ENCODE measurements around the gene RPL37.

Gene RPL37

DNA sequence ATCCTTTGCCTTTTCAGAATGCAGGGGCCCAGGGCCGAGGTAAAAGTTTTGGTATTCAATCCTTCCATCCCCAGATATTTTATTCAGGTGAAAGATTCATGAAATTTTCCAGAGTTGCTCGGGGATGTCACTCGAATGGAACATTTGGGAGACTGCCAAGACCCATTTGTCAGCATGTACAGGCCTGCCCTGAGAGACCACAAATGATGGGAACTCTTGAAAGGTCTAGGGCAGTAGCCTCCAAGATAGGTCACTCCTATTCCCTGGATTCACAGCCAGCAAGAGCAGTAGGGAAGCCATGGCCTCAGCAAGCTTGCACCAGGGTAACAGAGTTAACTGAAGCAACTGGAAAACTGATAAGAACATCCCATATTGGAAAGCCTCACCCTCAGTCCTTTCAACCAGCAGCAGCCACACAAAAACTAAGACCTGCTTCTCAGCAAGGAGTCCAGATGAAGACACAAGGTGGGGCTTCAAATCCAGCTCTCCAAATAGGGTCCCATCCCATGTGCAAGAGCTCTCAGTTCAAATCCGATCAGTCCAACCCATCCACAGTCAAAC is 18.7 kb upstream of the RPL37 start:
- Mint-ChIP-seq H3K36me3 (ENCODE audit: low read depth) (peaks cover 57% of the 10 kb centered on the region), H3K9me3 (no peaks in the 10 kb centered on the region), H3K27ac (no peak overlapping the region), H3K4me1 (ENCODE audit: low read depth) (peaks cover 11% of the 10 kb centered on the region), H3K27me3 (no peaks in the 10 kb centered on the region), H3K4me3 (no peak overlapping the region)
- intact Hi-C loops (cut with micrococcal nuclease), result no loop called here

DNA sequence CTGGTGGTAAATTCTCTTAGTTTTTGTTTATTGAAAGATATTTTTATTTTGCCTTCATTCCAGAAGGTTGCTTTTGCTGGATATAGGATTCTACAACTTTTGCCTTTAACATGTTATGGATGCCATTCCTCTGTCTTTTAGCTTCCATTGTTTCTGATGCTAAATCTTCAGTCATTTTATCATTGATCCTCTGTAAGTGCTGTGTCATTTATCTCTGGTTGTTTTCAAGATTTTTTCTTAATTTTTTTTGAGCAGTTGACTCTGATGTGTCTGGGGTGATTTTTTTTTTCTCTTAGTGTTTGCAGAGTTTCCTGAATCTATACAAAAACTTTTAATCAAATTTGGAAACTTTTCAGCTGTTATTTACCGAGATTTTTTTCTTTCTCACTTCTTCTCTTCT is 12.5 kb upstream of the RPL37 start:
- no peaks in the 10 kb centered on the region for H3K27me3 Mint-ChIP-seq
- H3K27ac Mint-ChIP-seq, result no peak overlapping the region

DNA sequence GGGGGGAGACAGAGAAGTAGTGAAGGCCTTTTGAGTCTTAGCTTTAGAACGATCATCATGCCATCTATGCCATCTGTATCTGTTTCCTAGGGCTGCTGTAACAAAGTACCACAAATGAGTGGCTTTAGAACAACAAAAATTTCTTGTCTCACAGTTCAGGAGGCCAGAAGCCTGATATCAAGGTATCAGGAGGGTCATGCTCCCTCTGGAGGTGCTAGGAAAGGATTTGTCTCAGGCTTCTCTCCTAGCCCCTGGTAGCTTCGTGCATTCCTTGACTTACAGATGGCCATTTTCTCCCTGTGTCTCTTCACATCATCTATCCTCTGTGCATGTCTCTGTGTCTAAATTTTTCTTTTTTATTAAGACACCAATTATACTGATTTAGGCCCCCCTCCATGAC is 11.3 kb upstream of the RPL37 start:
- Mint-ChIP-seq H3K27me3 (no peaks in the 10 kb centered on the region), H3K4me3 (no peak overlapping the region)

More for the DNA sequence above, 12.5 kb upstream of the RPL37 start:
- H3K4me3 Mint-ChIP-seq, result no peak overlapping the region
- intact Hi-C loops (cut with micrococcal nuclease), result no loop called here
- peaks cover 58% of the 10 kb centered on the region for H3K4me1 Mint-ChIP-seq (ENCODE audit: low read depth)
- peaks cover 73% of the 10 kb centered on the region for H3K36me3 Mint-ChIP-seq (ENCODE audit: low read depth)
- H3K9me3 Mint-ChIP-seq, result no peaks in the 10 kb centered on the region

DNA sequence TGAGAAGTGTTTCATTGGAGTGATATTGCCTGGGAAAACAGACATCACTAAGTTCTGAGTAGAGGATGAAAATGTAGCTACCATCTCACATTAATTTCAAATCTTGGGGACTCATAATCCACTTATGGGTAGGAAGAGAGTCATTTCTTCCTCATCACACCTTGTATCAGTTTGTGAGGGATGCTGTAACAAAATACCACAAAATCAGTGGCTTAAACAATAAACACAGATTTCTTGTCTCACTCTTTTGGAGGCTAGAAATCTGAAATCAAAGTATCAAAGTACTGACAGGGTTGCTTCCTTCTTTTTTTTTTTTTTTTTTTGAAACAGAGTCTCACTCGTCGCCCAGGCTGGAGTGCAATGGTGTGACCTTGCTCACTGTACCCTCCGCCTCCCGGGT is 9.5 kb upstream of the RPL37 start:
- Mint-ChIP-seq H3K4me1 (ENCODE audit: low read depth) (peaks cover 55% of the 10 kb centered on the region), H3K27me3 (no peaks in the 10 kb centered on the region), H3K36me3 (ENCODE audit: low read depth) (peaks cover 60% of the 10 kb centered on the region), H3K4me3 (no peak overlapping the region), H3K9me3 (no peaks in the 10 kb centered on the region), H3K27ac (no peak overlapping the region)
- intact Hi-C loops (cut with micrococcal nuclease), result no loop called here

More for the DNA sequence above, 11.3 kb upstream of the RPL37 start:
- intact Hi-C loops (cut with micrococcal nuclease), result no loop called here
- Mint-ChIP-seq H3K9me3 (no peaks in the 10 kb centered on the region), H3K27ac (no peak overlapping the region), H3K36me3 (ENCODE audit: low read depth) (peaks cover 65% of the 10 kb centered on the region), H3K4me1 (ENCODE audit: low read depth) (peaks cover 58% of the 10 kb centered on the region)

DNA sequence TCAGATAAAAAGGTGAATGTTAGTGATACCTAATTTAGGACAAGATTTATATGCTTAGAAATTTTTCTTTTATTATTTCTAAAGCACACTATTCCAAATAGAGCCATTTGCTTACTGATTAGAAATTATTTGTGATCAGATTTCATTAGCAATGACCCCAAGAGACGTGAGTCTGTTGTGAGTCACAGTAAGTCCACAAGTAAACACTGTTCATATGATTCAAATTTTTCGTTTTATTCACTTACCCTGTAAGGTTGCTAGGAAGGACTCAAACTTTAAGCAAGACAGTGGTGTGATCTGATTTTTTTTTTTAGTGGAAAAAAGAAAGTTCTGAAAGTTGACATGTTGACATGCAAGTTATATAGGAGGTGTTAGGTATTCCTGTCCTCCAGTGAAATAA is 7.3 kb upstream of the RPL37 start:
- Mint-ChIP-seq H3K27ac (no peak overlapping the region), H3K27me3 (no peaks in the 10 kb centered on the region), H3K4me3 (peak overlapping the region; percentile 93), H3K4me1 (ENCODE audit: low read depth) (peaks cover 36% of the 10 kb centered on the region), H3K9me3 (no peaks in the 10 kb centered on the region), H3K36me3 (ENCODE audit: low read depth) (peaks cover 44% of the 10 kb centered on the region)
- intact Hi-C loops (cut with micrococcal nuclease), result no loop called here

DNA sequence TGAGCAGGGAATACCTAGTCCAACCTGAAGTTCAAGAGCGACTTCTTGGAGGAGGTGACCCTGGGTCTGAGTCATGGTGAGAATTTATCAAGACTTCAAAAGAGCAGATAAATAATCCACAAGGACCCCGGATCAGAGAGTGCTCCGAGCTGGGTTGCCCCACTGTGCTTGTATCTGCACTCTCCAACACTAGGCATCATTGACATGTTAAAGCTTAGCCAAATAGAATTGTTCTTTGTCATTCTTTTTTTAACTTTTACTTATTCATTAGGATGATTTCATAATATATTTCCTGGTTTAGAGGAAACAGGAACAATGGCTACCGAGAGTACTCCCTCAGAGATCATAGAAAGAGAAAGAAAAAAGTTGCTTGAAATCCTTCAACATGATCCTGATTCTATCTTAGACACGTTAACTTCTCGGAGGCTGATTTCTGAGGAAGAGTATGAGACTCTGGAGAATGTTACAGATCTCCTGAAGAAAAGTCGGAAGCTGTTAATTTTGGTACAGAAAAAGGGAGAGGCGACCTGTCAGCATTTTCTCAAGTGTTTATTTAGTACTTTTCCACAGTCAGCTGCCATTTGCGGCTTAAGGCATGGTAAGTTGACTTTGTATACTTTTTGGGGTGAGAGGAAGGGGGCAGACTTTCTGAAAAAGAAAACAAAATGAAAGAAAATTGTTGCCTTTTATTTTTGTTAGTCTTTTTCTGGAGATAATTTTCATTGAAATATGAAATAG is 6.2 kb upstream of the RPL37 start, which contains the start of gene CARD6:
Gene CARD6 (plus strand): TSS at position 300 of the 738 bp plus-strand sequence. CDS start 16 bp downstream, at position 316.
- peaks cover 26% of the 10 kb centered on the region for H3K4me1 Mint-ChIP-seq (ENCODE audit: low read depth)
- H3K4me3 Mint-ChIP-seq, result peak within 1 kb of the TSS; percentile 93
- H3K9me3 Mint-ChIP-seq, result no peaks in the 10 kb centered on the region
- peaks cover 34% of the 10 kb centered on the region for H3K36me3 Mint-ChIP-seq (ENCODE audit: low read depth)
- H3K27ac Mint-ChIP-seq, result peak within 1 kb of the TSS; percentile 96
- intact Hi-C loops (cut with micrococcal nuclease), result no loop called here
- peaks cover 2% of the 10 kb centered on the region for H3K27me3 Mint-ChIP-seq

DNA sequence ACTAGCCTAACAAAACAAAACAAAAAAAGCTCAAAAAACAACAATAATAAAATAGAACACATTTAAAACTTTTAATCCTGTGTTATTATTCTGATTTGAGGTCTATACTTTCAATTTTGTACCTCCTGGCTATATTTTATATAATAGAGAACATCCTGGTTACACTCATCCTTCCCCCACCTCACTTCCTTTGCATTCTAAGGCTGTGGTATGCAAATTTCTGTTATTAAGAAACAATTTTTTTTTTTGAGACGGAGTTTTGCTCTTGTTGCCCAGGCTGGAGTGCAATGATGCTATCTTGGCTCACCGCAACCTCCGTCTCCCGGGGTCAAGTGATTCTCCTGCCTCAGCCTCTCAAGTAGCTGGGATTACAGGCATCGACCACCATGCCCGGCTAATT is 3.1 kb upstream of the RPL37 start:
- H3K27ac Mint-ChIP-seq, result no peak overlapping the region
- intact Hi-C loops (cut with micrococcal nuclease), result loop anchor here (10.0 kb wide), 1 partner anchor 1067 kb away; the partner anchor contains the start of gene RIMOC1
- peaks cover 2% of the 10 kb centered on the region for H3K27me3 Mint-ChIP-seq
- no peaks in the 10 kb centered on the region for H3K9me3 Mint-ChIP-seq
- peaks cover 26% of the 10 kb centered on the region for H3K4me1 Mint-ChIP-seq (ENCODE audit: low read depth)
- peaks cover 31% of the 10 kb centered on the region for H3K36me3 Mint-ChIP-seq (ENCODE audit: low read depth)
- no peak overlapping the region for H3K4me3 Mint-ChIP-seq

DNA sequence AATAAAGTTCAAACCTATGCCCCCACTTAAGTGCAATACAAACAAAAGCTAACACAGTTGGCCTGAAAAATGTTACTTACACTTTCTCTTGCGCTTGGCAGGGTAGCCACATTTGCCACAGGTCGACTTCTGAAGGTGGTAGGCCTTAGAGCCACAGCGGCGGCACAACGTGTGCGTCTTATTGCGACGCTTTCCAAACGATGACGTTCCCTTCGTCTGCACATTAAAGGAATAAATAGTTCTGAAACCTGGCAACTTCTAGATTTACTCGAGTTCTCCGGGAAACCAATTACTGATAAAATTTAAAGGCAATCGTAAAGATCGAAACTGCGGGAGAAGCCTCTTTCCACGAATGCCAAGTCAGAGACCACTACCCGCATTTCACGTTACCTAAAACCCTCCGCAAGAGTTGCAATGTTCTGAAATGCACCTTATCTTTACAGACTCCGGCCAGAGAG is 602 bp downstream of the RPL37 start:
- no peaks in the 10 kb centered on the region for H3K9me3 Mint-ChIP-seq
- peak overlapping the region; percentile 98 for H3K27ac Mint-ChIP-seq
- H3K4me1 Mint-ChIP-seq (ENCODE audit: low read depth), result peaks cover 46% of the 10 kb centered on the region
- peak overlapping the region; percentile 97 for H3K4me3 Mint-ChIP-seq
- H3K36me3 Mint-ChIP-seq (ENCODE audit: low read depth), result peaks cover 60% of the 10 kb centered on the region
- peaks cover 2% of the 10 kb centered on the region for H3K27me3 Mint-ChIP-seq
- intact Hi-C loops (cut with micrococcal nuclease), result loop anchor here (1.0 to 10.0 kb wide), 3 partner anchors 37 to 1070 kb away; partner anchors contain the start of genes RIMOC1 and TTC33

DNA sequence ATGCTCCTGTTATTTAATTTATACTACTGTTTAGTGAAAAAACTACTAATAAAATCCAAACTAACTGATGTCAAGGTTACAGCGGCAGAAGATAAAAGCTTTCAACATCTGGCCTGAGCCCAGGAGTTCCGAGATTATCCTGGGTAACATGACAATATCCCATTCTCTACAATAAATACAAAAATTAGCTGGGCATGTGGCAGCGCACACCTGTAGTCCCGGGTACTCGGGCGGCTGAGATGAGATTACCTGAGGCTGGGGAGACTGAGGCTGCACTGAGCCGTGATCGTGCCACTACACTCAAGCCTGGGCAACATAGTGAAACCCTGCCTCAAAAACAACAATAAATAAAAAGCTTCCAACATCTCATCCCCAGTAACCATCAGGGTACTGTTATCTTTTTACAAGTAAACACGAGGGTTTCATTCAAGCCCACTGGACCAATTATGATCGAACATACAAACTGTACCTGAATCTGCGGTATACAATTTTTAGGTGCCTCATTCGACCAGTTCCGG is 1.3 kb downstream of the RPL37 start:
- Mint-ChIP-seq H3K4me3 (peak overlapping the region; percentile 97), H3K27ac (peak overlapping the region; percentile 98), H3K4me1 (ENCODE audit: low read depth) (peaks cover 52% of the 10 kb centered on the region), H3K9me3 (no peaks in the 10 kb centered on the region), H3K27me3 (peaks cover 2% of the 10 kb centered on the region), H3K36me3 (ENCODE audit: low read depth) (peaks cover 67% of the 10 kb centered on the region)
- intact Hi-C loops (cut with micrococcal nuclease), result loop anchor here (1.0 to 10.0 kb wide), 3 partner anchors 36 to 1071 kb away; partner anchors contain the start of genes RIMOC1 and TTC33

DNA sequence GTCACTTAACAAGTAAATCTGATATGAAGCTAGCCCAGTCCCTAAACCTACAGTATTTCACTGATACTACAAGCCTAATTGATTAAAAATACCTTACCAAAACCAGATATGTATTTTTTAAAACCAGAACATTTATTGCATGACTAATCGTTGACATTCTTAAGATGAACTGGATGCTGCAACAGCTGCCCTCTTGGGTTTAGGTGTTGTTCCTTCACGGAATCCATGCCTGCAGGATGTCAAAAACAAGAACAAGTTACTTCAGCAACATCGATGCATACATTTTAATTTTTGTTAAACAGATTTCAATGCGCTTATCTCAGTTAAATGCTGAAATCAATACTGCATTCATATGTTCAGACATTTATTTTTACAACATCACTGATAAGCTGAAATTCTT is 2.7 kb downstream of the RPL37 start:
- Mint-ChIP-seq H3K4me1 (ENCODE audit: low read depth) (peaks cover 62% of the 10 kb centered on the region), H3K27ac (no peak overlapping the region), H3K9me3 (no peaks in the 10 kb centered on the region), H3K36me3 (ENCODE audit: low read depth) (peaks cover 81% of the 10 kb centered on the region), H3K27me3 (peaks cover 2% of the 10 kb centered on the region), H3K4me3 (no peak overlapping the region)
- intact Hi-C loops (cut with micrococcal nuclease), result loop anchor here (10.0 kb wide), 1 partner anchor 1072 kb away; the partner anchor contains the start of gene RIMOC1

DNA sequence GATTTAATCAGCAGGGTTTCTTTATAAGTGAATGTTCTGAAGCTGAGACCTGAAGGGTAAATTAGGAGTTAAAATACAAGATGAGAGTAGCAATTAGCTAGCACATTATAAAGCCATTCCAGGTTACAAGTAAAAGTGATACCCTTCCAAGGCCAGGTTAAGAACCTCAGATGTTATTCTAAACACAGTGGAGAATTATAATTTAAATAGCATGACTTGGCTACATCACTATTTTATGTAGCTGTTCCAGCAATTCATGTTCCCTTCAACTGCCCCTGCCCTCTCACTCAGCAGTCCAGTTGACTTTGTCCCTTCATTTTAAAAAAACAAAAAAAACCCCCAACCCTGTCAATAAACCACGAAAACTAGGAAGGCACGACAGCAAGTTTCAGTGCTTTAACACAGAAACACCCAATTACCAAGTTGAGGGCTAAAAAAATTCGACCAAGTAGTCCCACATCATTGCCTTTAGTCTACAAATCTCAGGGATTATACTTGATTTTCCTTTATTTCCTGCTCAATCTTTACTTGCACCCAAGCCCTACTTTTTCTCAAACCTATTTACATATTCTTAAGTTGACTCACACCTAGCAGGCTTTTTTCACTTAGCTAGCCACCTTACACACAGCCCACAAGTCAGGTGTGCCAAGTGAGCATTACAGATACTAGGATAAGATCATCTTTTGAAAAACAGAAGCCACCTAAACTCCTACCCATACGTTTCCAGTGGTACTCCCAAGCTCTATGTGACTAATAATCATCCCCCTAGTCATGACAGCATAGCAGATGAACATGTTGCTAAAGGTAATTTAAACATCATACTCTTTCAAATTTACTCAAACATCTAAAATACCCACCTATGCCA is 3.4 kb downstream of the RPL37 start:
- H3K4me1 Mint-ChIP-seq (ENCODE audit: low read depth), result peaks cover 62% of the 10 kb centered on the region
- intact Hi-C loops (cut with micrococcal nuclease), result loop anchor here (10.0 kb wide), 1 partner anchor 1073 kb away; the partner anchor contains the start of gene RIMOC1
- peaks cover 89% of the 10 kb centered on the region for H3K36me3 Mint-ChIP-seq (ENCODE audit: low read depth)
- no peaks in the 10 kb centered on the region for H3K9me3 Mint-ChIP-seq
- no peak overlapping the region for H3K4me3 Mint-ChIP-seq
- no peak overlapping the region for H3K27ac Mint-ChIP-seq
- no peaks in the 10 kb centered on the region for H3K27me3 Mint-ChIP-seq

DNA sequence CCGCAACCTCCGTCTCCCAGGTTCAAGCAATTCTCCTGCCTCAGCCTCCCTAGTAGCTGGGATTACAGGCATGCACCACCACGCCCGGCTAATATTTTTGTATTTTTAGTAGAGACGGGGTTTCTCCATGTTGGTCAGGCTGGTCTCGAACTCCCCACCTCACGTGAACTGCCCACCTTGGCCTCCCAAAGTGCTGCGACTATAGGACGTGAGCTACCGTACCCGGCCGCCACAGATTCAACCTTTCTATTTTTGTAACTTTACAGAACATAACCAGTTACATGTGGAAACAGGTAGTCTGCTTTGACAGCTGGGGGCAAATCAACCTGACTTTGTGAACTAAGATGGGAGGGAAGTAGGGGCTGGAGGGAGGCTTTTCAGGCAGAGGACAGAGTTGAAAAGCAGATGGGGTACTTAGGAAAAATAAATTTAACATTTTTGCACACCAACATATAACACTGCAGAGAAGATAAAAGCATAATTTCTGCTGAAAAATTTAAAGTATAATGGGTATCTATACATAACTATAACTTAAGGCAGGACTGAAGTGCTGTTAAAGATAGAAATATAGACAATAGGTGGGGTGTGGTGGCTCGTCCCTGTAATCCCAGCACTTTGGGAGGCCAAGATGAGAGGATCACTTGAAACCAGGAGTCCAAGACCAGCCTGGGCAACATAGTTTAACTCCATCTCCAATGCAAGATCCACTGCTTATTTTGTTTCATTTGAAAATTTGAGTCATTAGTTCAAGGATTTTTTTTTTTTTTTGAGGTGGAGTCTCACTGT is 5.1 kb downstream of the RPL37 start:
- no peaks in the 10 kb centered on the region for H3K9me3 Mint-ChIP-seq
- no peaks in the 10 kb centered on the region for H3K27me3 Mint-ChIP-seq
- H3K27ac Mint-ChIP-seq, result no peak overlapping the region
- H3K36me3 Mint-ChIP-seq (ENCODE audit: low read depth), result peaks cover 95% of the 10 kb centered on the region
- peaks cover 51% of the 10 kb centered on the region for H3K4me1 Mint-ChIP-seq (ENCODE audit: low read depth)
- intact Hi-C loops (cut with micrococcal nuclease), result loop anchor here (10.0 kb wide), 1 partner anchor 1075 kb away; the partner anchor contains the start of gene RIMOC1
- H3K4me3 Mint-ChIP-seq, result no peak overlapping the region

Data from dendritic cell treated with granulocyte-macrophage colony-stimulating factor and Interleukin-4, amounts not matched to agents 40 ng/mL and 50 ng/mL, for 4 days (primary cell).